ENCODE measurements around the gene EFCAB5. TPM values are rescaled to one million over a fixed set of nuclear protein-coding genes. Genes with fewer than 3 reads are reported as not detected.

The EFCAB5 gene
- total and polyA plus RNA-seq, 2 of the 13 experiments (the other 11 are each of a cell fraction or from before 2014, with no cell fraction given), result 0.15 TPM; not detected in 1

DNA sequence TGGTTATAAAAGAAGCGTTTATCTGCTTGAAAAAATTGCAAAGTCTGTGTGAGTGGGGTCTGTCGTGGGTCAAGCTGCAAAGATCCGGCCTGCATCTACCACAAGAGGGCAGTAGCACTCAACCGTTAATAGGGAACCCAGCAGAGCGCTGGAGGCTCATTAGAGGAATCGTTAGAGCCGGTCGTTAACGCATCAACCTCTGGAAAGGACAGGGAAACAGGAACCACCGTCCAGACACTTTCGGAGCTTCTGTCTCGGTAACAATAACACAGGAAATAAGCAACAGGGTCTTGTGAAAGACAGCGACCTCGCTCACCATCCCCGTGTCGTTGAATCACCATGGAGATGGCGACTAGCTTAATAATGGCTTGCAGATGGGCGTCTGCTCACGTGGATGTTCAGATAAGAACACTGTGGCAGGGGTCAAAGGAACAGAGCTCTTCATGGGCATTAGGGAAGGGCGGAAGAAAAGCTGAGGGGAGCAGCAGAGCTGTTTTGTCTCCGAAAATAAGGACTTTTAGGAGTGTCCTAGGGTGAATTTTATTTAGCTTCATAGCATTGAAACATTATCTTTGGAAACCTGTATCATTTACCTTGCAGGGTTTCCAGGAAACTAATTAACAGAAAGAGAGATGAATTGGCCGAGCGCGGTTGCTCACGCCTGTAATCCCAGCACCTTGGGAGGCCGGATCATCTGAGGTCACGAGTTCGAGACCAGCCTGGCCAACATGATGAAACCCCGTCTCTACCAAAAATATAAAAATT is 163.3 kb downstream of the EFCAB5 start:
- H3K79me2 ChIP-seq (ENCODE audit: insufficient read depth, low read length), result no peaks in the 10 kb centered on the region
- WGBS (ENCODE audit: low lambda C conversion rate), result 2% methylated on average over 29 of the region's 29 CpGs
- ATAC-seq, result peak; percentile 98
- peak overlapping the region; percentile 41 for H3K9ac ChIP-seq (ENCODE audit: insufficient read depth, low read depth, low read length)
- FAIRE-seq, result peak; percentile 94
- peaks cover 21% of the 10 kb centered on the region for H3K4me1 ChIP-seq (ENCODE audit: insufficient read depth, low read length)
- peak overlapping the region; percentile 4 to 56 (median 37) for H3K4me3 ChIP-seq (replicated peaks in 1 of 3; ENCODE audit: insufficient read depth in 1 of 3, low read depth in 2 of 3, low read length in 3 of 3)
- H4K20me1 ChIP-seq (ENCODE audit: insufficient read depth, low read length), result no peaks in the 10 kb centered on the region
- POLR2A ChIA-PET, result interaction anchor here (0.6 to 2.0 kb wide), 16 partner anchors 9 to 603 kb away, joined by 3 to 13 read pairs (median 4); partner anchors contain the start of genes BLMH, GOSR1 and NSRP1
- in situ Hi-C loops (cut with HindIII; ENCODE audit: extremely low pct_ligation_motif_present, low pct_unique_long_range_greater_than_20kb), result no loop called here
- no peaks in the 10 kb centered on the region for H3K9me3 ChIP-seq (ENCODE audit: low read length)
- BruUV-seq (replicated peaks), result no TSS peak
- H3K27me3 ChIP-seq (ENCODE audit: control insufficient read depth in 1 of 2, insufficient read depth in 2 of 2, low read length in 2 of 2), result 0 out of 5 replicates have a peak, but pooled peaks cover 0 to 1% of the 10 kb centered on the region in 2 experiments
- H3K4me2 ChIP-seq (ENCODE audit: low read depth, low read length), result peak overlapping the region; percentile 73
- peak; percentile 88 for DNase-seq (ENCODE audit: low spot score)
- no peak overlapping the region for H2AFZ ChIP-seq (ENCODE audit: low read length)
- intact Hi-C loops (cut with micrococcal nuclease; ENCODE audit: unreplicated experiment), result loop anchor here (1.0 to 2.0 kb wide), 3 partner anchors 24 to 232 kb away; no protein-coding TSS in a partner anchor
- no peaks in the 10 kb centered on the region for H3K36me3 ChIP-seq (replicated peaks in 1 of 2; ENCODE audit: control insufficient read depth in 1 of 2, insufficient read depth in 2 of 2, low read length in 2 of 2)
- CTCF ChIA-PET (ENCODE audit: low intra/inter-chr PET ratio, low total read pairs), result interaction anchor here (0.6 to 2.1 kb wide), 5 partner anchors 20 to 232 kb away, joined by 3 to 15 read pairs (median 4); no protein-coding TSS in a partner anchor
- H3K27ac ChIP-seq (ENCODE audit: extremely low read length, insufficient read depth, low read length), result peak overlapping the region; percentile 59
- TF ChIP-seq, protein P1, sequence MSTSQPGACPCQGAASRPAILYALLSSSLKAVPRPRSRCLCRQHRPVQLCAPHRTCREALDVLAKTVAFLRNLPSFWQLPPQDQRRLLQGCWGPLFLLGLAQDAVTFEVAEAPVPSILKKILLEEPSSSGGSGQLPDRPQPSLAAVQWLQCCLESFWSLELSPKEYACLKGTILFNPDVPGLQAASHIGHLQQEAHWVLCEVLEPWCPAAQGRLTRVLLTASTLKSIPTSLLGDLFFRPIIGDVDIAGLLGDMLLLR (CRISPR knock-in tag; IDR thresholded peaks at IDR 0.05), result no peak
- TF ChIP-seq ZNF703 (CRISPR knock-in tag; IDR thresholded peaks at IDR 0.05; ENCODE audit: borderline replicate concordance) (no peak), HOXA7 (CRISPR knock-in tag; IDR thresholded peaks at IDR 0.05) (no peak), TEAD3 (CRISPR knock-in tag; optimal IDR thresholded peaks at IDR 0.05; ENCODE audit: borderline replicate concordance) (peak; percentile 17), ZNF652 (CRISPR knock-in tag; IDR thresholded peaks at IDR 0.05; ENCODE audit: borderline replicate concordance, low read depth) (peak; percentile 44; the same call in 1 of the 2 replicates), HDAC2 (CRISPR knock-in tag; IDR thresholded peaks at IDR 0.05) (peak; percentile 73), ZNF773 (CRISPR knock-in tag; IDR thresholded peaks at IDR 0.05; ENCODE audit: borderline replicate concordance) (no peak), ZSCAN21 (CRISPR knock-in tag; IDR thresholded peaks at IDR 0.05; ENCODE audit: borderline replicate concordance) (no peak), ZNF207 (IDR thresholded peaks at IDR 0.05; ENCODE audit: borderline replicate concordance) (no peak), THYN1 (CRISPR knock-in tag; IDR thresholded peaks at IDR 0.05; ENCODE audit: borderline replicate concordance, low read depth) (no peak), SRSF9 (IDR thresholded peaks at IDR 0.05; ENCODE audit: borderline replicate concordance, insufficient read depth, low read depth, low read length, poor library complexity, severe bottlenecking) (no peak), ERF (CRISPR knock-in tag; IDR thresholded peaks at IDR 0.05) (no peak), MEF2D (CRISPR knock-in tag; IDR thresholded peaks at IDR 0.05) (no peak), ZNF343 (CRISPR knock-in tag; IDR thresholded peaks at IDR 0.05) (no peak), SRF (IDR thresholded peaks at IDR 0.05; ENCODE audit: low read depth, low read length) (no peak), ZNF431 (CRISPR knock-in tag; IDR thresholded peaks at IDR 0.05; ENCODE audit: borderline replicate concordance, low read depth) (no peak), RFXAP (CRISPR knock-in tag; IDR thresholded peaks at IDR 0.05; ENCODE audit: borderline replicate concordance) (peak; percentile 49; the same call in 1 of the 2 replicates), JDP2 (CRISPR knock-in tag; IDR thresholded peaks at IDR 0.05; ENCODE audit: borderline replicate concordance) (no peak)
- TF ChIP-seq, protein P2, sequence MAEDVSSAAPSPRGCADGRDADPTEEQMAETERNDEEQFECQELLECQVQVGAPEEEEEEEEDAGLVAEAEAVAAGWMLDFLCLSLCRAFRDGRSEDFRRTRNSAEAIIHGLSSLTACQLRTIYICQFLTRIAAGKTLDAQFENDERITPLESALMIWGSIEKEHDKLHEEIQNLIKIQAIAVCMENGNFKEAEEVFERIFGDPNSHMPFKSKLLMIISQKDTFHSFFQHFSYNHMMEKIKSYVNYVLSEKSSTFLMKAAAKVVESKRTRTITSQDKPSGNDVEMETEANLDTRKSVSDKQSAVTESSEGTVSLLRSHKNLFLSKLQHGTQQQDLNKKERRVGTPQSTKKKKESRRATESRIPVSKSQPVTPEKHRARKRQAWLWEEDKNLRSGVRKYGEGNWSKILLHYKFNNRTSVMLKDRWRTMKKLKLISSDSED (CRISPR knock-in tag; IDR thresholded peaks at IDR 0.05), result no peak
- TF ChIP-seq, protein P3, sequence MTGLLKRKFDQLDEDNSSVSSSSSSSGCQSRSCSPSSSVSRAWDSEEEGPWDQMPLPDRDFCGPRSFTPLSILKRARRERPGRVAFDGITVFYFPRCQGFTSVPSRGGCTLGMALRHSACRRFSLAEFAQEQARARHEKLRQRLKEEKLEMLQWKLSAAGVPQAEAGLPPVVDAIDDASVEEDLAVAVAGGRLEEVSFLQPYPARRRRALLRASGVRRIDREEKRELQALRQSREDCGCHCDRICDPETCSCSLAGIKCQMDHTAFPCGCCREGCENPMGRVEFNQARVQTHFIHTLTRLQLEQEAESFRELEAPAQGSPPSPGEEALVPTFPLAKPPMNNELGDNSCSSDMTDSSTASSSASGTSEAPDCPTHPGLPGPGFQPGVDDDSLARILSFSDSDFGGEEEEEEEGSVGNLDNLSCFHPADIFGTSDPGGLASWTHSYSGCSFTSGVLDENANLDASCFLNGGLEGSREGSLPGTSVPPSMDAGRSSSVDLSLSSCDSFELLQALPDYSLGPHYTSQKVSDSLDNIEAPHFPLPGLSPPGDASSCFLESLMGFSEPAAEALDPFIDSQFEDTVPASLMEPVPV (CRISPR knock-in tag; IDR thresholded peaks at IDR 0.05), result no peak
